Measurements from ENCODE around the gene PAMR1.

- TF ChIP-seq ZFP36 (IDR thresholded peaks at IDR 0.05; ENCODE audit: borderline replicate concordance, partially characterized antibody) (no peak), RAD21 (conservative IDR thresholded peaks at IDR 0.05 in 1 of 2, IDR thresholded peaks at IDR 0.05 in 1 of 2) (no peak), CTCF (IDR thresholded peaks at IDR 0.05) (no peak), RFX5 (IDR thresholded peaks at IDR 0.05) (no peak), CEBPB (IDR thresholded peaks at IDR 0.05) (no peak), MAZ (IDR thresholded peaks at IDR 0.05; ENCODE audit: borderline replicate concordance, low read depth, low read length) (no peak), MAFK (IDR thresholded peaks at IDR 0.05; ENCODE audit: partially characterized antibody) (no peak), EP300 (IDR thresholded peaks at IDR 0.05) (no peak), RCOR1 (IDR thresholded peaks at IDR 0.05; ENCODE audit: low read depth, low read length) (no peak), TP53 (CRISPR knock-in tag; IDR thresholded peaks at IDR 0.05) (no peak), USF2 (IDR thresholded peaks at IDR 0.05) (no peak), NR3C1 (IDR thresholded peaks at IDR 0.05) (no peak), SMC3 (IDR thresholded peaks at IDR 0.05) (no peak)
These were observed 29.0 kb downstream of the PAMR1 start for GRCh38 chr11:35496416-35496815.

Data from A549 (cell line).